Stimulated activated CD4-positive, alpha-beta T cell treated with anti-CD3 and anti-CD28 coated beads, Interleukin-15, amount 100 ng/mL, for 48 hours (primary cell): ENCODE measurements around the gene PI16.

Experiments used
- DNase-seq, 2 donors: peaks; one replicate each; pipeline ENCODE4 v3.0.0-alpha.2; 2020; ENCODE audit warnings: low read depth in 2 of 2

PI16 gene

GRCh38 chr6:36999061-36999750, 44.7 kb downstream of the PI16 start:
- DNase-seq = no peak

DNA sequence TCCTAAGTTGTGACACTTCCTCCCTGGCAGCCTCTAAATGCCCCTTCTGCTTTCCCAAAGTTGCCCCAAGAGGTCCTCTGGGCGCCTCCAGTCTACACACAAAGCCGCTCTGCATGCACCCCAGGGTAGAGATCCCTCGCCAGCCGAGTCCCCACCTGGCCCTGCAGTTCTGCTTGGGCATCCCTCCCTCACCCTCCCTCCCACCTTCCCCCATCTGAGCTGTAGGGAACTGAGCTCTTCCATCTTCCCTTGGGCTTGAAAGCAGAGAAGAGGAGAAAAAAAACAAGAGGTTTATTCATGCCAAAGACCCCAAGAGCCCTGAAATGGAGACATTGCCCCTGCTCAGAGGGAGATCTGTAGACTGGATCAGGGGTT, 45.2 kb downstream of the PI16 start:
- no peak for DNase-seq

- no peak for DNase-seq
Measured at GRCh38 chr6:37004044-37004980, 49.8 kb downstream of the PI16 start.

GRCh38 chr6:37005061-37005810, 50.7 kb downstream of the PI16 start, which contains the start of gene FGD2:
FGD2 (plus strand) TSS chr6:37005655; CDS start chr6:37005818, 163 bp downstream.
- DNase-seq = no peak

GRCh38 chr6:37005827-37006567, 51.5 kb downstream of the PI16 start:
- DNase-seq = no peak

DNA sequence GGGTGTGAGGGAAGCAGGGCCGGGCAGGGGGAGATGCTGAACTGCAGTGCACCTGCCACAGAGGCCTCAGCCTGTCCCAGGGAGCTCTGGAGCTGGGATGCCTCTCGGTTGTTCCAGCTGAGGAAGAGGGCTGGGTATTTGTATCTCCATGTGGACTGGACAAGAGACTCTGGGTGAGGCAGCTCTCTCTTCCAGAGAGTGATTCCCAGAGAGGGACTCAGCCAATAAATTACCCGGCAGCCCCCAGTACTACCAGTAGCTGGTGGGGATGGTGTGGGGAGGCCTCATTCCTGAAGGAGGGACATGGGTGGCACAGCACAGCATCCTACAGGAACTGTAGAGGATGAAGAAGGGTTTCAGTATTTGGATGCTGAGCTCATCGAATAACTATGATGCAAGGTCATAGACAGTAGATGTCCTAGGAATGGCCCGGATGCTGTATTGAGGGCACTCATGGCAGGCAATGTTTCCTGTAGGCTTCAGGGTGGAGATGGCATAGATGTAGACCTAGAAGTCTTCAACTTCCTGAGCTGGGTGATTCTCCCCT, 52.3 kb downstream of the PI16 start:
- DNase-seq = no peak

DNA sequence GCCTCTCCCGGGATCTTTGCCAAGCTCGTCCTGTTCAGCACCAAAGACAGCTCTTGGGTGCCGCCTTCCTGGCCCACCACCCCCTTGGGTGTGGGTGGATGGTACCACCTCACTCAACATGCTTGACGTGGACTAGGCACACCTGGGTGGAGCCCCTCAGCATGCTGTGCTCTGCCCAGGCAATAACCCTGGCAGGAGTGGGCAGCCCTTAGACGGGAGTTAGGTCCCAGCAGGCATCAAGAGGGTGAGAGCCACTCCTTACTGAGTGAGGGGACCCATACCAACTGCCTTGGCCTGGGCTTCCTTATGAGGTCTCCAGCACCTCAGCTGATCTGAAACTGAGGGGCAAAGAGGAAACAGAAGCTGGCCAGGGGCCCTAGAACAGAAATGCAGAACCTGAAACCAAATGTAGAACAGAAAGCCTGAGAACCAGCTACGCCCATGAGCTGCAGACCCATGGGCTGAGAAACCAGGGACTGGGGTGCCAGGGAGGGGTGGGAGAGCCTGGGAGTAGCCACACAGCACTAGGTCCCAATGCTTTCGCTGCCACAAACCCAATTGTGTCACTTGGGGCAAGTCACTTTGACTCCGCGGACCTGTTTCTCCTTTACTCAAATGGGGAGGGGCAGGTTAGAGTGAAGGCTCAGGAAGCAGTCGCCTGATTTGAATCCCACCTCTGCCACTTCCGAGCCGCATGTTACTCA, 53.0 kb downstream of the PI16 start:
- DNase-seq = no peak

GRCh38 chr6:37008484-37009465, 54.2 kb downstream of the PI16 start:
- no peak for DNase-seq

GRCh38 chr6:37010402-37010892, 55.9 kb downstream of the PI16 start:
- no peak for DNase-seq

- DNase-seq = no peak
Measured at GRCh38 chr6:37011656-37012378, 57.3 kb downstream of the PI16 start.

DNA sequence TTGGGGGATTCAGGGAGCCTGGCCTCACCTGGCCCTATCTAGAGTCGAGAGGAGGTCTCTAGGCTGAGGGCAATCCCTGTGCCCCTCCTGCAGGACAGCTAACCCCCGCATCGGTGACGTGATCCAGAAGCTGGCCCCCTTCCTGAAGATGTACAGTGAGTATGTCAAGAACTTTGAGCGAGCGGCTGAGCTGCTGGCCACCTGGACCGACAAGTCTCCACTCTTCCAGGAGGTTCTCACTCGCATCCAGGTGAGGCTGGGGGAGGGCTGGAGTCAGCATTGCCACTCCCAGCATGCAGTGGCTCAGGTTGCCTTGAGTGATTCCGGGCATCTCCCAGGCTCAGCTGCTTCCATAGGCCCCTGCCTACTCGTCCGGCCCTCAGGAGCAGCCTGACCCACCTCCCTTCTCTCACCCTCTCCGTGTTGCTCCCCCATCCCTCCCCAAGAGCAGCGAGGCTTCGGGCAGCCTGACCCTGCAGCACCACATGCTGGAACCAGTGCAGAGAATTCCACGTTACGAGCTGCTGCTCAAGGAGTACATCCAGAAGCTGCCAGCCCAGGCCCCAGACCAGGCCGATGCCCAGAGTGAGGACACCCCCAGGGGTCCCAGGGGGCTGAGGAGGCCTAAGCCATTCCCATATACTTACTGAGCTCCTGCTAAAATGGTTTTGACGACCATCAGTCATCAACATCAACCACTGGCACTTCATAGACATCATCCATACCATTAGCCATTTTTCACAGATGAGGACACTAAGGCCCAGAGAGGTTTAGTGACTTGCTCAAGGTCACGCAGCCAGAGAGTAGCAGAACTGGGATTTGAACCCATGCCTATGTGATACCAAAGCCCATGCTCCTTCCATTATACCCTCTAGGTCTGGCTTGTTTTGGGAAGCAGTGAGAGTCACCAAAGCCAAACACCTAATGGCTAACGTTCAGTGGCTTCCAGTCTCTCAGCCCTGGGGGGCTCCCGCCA, 59.3 kb downstream of the PI16 start:
- DNase-seq = no peak
